ENCODE measurements around the gene TUSC2.

TUSC2 gene

DNA sequence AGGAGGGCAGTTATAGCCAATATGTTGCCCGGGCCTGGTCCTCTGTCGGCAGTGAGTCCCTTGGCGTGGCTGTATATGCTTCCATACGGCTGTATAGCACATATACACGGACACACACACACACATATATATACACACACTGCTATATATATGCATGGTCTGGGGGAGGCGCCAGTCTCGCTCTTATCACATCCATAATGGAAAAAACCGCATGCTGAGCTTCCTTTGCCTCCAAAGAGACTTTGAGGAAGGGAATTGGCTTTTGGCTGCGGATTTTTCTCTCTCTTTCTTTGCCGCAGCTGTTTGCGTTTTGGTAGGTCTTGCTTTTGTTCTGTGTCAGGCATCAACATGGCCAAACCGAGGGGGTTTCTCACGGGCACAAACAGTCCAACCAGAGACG is 42.6 kb upstream of the TUSC2 start:
- no peak for TF ChIP-seq SPI1 (IDR thresholded peaks at IDR 0.05; ENCODE audit: borderline replicate concordance, low read depth)
- TF ChIP-seq, protein P1, sequence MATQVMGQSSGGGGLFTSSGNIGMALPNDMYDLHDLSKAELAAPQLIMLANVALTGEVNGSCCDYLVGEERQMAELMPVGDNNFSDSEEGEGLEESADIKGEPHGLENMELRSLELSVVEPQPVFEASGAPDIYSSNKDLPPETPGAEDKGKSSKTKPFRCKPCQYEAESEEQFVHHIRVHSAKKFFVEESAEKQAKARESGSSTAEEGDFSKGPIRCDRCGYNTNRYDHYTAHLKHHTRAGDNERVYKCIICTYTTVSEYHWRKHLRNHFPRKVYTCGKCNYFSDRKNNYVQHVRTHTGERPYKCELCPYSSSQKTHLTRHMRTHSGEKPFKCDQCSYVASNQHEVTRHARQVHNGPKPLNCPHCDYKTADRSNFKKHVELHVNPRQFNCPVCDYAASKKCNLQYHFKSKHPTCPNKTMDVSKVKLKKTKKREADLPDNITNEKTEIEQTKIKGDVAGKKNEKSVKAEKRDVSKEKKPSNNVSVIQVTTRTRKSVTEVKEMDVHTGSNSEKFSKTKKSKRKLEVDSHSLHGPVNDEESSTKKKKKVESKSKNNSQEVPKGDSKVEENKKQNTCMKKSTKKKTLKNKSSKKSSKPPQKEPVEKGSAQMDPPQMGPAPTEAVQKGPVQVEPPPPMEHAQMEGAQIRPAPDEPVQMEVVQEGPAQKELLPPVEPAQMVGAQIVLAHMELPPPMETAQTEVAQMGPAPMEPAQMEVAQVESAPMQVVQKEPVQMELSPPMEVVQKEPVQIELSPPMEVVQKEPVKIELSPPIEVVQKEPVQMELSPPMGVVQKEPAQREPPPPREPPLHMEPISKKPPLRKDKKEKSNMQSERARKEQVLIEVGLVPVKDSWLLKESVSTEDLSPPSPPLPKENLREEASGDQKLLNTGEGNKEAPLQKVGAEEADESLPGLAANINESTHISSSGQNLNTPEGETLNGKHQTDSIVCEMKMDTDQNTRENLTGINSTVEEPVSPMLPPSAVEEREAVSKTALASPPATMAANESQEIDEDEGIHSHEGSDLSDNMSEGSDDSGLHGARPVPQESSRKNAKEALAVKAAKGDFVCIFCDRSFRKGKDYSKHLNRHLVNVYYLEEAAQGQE (IDR thresholded peaks at IDR 0.05; ENCODE audit: insufficient replicate concordance, low read depth) = no peak
- TF ChIP-seq GABPA (IDR thresholded peaks at IDR 0.05; ENCODE audit: low read depth) = no peak
- TF ChIP-seq POLR2AphosphoS5 (IDR thresholded peaks at IDR 0.05; ENCODE audit: low read depth) = no peak
- TF ChIP-seq, protein P2, sequence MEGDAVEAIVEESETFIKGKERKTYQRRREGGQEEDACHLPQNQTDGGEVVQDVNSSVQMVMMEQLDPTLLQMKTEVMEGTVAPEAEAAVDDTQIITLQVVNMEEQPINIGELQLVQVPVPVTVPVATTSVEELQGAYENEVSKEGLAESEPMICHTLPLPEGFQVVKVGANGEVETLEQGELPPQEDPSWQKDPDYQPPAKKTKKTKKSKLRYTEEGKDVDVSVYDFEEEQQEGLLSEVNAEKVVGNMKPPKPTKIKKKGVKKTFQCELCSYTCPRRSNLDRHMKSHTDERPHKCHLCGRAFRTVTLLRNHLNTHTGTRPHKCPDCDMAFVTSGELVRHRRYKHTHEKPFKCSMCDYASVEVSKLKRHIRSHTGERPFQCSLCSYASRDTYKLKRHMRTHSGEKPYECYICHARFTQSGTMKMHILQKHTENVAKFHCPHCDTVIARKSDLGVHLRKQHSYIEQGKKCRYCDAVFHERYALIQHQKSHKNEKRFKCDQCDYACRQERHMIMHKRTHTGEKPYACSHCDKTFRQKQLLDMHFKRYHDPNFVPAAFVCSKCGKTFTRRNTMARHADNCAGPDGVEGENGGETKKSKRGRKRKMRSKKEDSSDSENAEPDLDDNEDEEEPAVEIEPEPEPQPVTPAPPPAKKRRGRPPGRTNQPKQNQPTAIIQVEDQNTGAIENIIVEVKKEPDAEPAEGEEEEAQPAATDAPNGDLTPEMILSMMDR (IDR thresholded peaks at IDR 0.05; ENCODE audit: insufficient read depth, low read length) = peak; percentile 15
- DNase-seq (ENCODE audit: low read depth in 1 of 2, low spot score in 1 of 2) = peak in 1 of 2 experiments; percentile 36

DNA sequence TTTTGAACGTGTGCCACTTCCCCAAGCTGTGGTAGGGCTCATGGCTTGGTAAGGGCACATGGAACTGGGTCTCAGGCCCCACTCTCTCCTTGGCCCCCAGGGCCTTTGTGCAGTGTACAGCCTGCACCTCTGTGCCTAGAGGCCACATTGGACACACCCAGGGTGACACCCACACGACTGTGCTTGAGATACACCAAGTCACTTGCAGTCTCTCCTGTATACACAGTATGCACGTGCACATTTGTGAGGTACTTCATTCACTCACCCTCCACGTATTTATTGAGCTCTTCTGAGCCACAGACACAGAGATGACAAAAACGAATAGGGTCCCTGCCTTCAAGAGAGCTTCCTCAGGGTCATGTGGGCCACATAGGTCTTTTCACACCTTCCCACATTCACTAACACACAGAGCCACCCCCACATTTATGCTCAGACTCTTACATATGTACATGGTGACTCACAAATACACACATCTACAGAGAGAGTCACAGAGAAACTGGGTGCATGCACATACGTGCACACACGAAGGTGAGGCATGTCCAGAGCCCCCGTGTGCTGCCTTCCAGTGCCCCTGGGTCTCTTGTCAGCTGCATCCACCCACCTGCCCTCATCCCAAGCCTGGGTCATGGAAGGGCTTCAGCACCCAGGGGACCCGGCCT is 41.1 kb upstream of the TUSC2 start:
- TF ChIP-seq SPI1 (IDR thresholded peaks at IDR 0.05; ENCODE audit: borderline replicate concordance, low read depth) (no peak), POLR2AphosphoS5 (IDR thresholded peaks at IDR 0.05; ENCODE audit: low read depth) (no peak), GABPA (IDR thresholded peaks at IDR 0.05; ENCODE audit: low read depth) (no peak)
- TF ChIP-seq, protein P1 (IDR thresholded peaks at IDR 0.05; ENCODE audit: insufficient replicate concordance, low read depth) = no peak
- TF ChIP-seq, protein P2 (IDR thresholded peaks at IDR 0.05; ENCODE audit: insufficient read depth, low read length) = no peak
- Histone ChIP-seq H3K27me3 (ENCODE audit: insufficient read depth, poor library complexity, severe bottlenecking) (peaks cover 4% of the 10 kb centered on the region), H3K4me3 (replicated peaks; ENCODE audit: insufficient read depth, low read length) (no peak overlapping the region), H3K27ac (replicated peaks) (no peak overlapping the region)
- DNase-seq (ENCODE audit: low read depth in 1 of 2, low spot score in 1 of 2) = no peak

More for the DNA sequence above, 42.6 kb upstream of the TUSC2 start:
- peaks cover 2% of the 10 kb centered on the region for H3K27me3 ChIP-seq (ENCODE audit: insufficient read depth, poor library complexity, severe bottlenecking)
- no peak overlapping the region for H3K4me3 ChIP-seq (replicated peaks; ENCODE audit: insufficient read depth, low read length)
- no peak overlapping the region for H3K27ac ChIP-seq (replicated peaks)

DNA sequence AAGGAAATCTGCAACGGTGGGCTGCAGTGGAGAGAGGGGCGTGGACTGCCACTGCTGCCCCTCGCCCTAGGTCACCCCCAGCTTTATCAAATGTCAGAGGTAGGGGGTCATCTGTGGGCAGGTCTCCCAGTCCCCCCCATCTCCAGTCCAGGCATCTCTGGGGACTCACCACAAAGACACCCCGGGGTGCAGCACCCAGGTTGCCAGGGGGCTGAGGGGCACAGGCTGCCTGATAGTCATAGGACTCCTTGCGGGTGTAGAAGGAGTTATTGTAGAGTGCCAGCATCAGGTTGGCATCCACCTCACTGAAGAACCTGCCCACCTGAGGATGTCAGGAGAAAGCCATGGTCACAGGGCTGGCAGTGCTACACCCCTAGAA is 37.8 kb upstream of the TUSC2 start:
- TF ChIP-seq POLR2AphosphoS5 (IDR thresholded peaks at IDR 0.05; ENCODE audit: low read depth) (no peak), SPI1 (IDR thresholded peaks at IDR 0.05; ENCODE audit: borderline replicate concordance, low read depth) (no peak), GABPA (IDR thresholded peaks at IDR 0.05; ENCODE audit: low read depth) (no peak)
- TF ChIP-seq, protein P1 (IDR thresholded peaks at IDR 0.05; ENCODE audit: insufficient replicate concordance, low read depth) = no peak
- TF ChIP-seq, protein P2 (IDR thresholded peaks at IDR 0.05; ENCODE audit: insufficient read depth, low read length) = no peak
- H3K4me3 ChIP-seq (replicated peaks; ENCODE audit: insufficient read depth, low read length) = no peak overlapping the region
- no peak overlapping the region for H3K27ac ChIP-seq (replicated peaks)
- H3K27me3 ChIP-seq (ENCODE audit: insufficient read depth, poor library complexity, severe bottlenecking) = peaks cover 4% of the 10 kb centered on the region
- no peak for DNase-seq (ENCODE audit: low read depth in 1 of 2, low spot score in 1 of 2)

Data from HL-60 (cell line).